Stromal cell of bone marrow (primary cell): ENCODE results near the gene ASAP3.
"Not testable (repeated sequence)": the region's sequence is repeated elsewhere in the genome, so short reads cannot be mapped to it uniquely, and the experiment has no call there.

ENCODE experiments used
- DNase-seq: peaks from one replicate; pipeline ENCODE4 v3.0.0-alpha.2; 2012; ENCODE audit warnings: low read depth

The ASAP3 gene

GRCh38 chr1:23395849-23396248 is 88.1 kb downstream of the ASAP3 start:
- DNase-seq: no peak

- no peak for DNase-seq
Observed at GRCh38 chr1:23395154-23395724, 88.7 kb downstream of the ASAP3 start.

GRCh38 chr1:23394684-23395083 is 89.3 kb downstream of the ASAP3 start:
- DNase-seq: peak; percentile 91

- peak; percentile 64 for DNase-seq
Observed at GRCh38 chr1:23394181-23394580, 89.8 kb downstream of the ASAP3 start.

GRCh38 chr1:23393706-23394105 is 90.3 kb downstream of the ASAP3 start:
- peak; percentile 63 for DNase-seq

- no peak for DNase-seq
Observed at GRCh38 chr1:23392125-23392855, 91.7 kb downstream of the ASAP3 start.

- no peak for DNase-seq
Observed at GRCh38 chr1:23389837-23390321, 94.1 kb downstream of the ASAP3 start.

GRCh38 chr1:23387494-23387893 is 96.5 kb downstream of the ASAP3 start:
- DNase-seq: no peak

GRCh38 chr1:23385119-23385621 is 98.8 kb downstream of the ASAP3 start:
- no peak for DNase-seq

- no peak for DNase-seq
Observed at GRCh38 chr1:23384312-23385058, 99.5 kb downstream of the ASAP3 start.

GRCh38 chr1:23383577-23384311 is 100.2 kb downstream of the ASAP3 start:
- no peak for DNase-seq

GRCh38 chr1:23381233-23381885 is 102.6 kb downstream of the ASAP3 start:
- DNase-seq: no peak

- DNase-seq: no peak
Observed at GRCh38 chr1:23380719-23381118, 103.3 kb downstream of the ASAP3 start.

GRCh38 chr1:23380236-23380635 is 103.7 kb downstream of the ASAP3 start:
- not testable (repeated sequence) for DNase-seq
